Measurements from ENCODE around the gene NRIP2. TPM values are rescaled to one million over a fixed set of nuclear protein-coding genes. Genes with fewer than 3 reads are reported as not detected.
A peak's percentile ranks its signal among the peaks of the same experiment; 100 is the strongest.
"Not testable (repeated sequence)": the region's sequence is repeated elsewhere in the genome, so short reads cannot be mapped to it uniquely, and the experiment has no call there.

Gene NRIP2
- total and polyA plus RNA-seq, 3 donors from 2014 or later, result 2.6 to 10.6 (median 2.8) TPM

GRCh38 chr12:2876431-2877046 lies 41.7 kb upstream of the NRIP2 start:
- no peak for DNase-seq
- TF ChIP-seq POLR2A (IDR thresholded peaks at IDR 0.05) (no peak), CTCF (IDR thresholded peaks at IDR 0.05) (no peak)
- intact Hi-C loops (cut with DNase I; ENCODE audit: low total_unique reads), result no loop called here
- Histone ChIP-seq H3K27me3 (no peaks in the 10 kb centered on the region), H3K4me3 (peak overlapping the region; percentile 80 to 85), H3K9me3 (no peaks in the 10 kb centered on the region), H3K27ac (peak overlapping the region; percentile 87 to 89), H3K36me3 (ENCODE audit: low read depth, missing control alignments) (no peaks in the 10 kb centered on the region), H3K4me1 (peaks cover 11% of the 10 kb centered on the region)
- WGBS, 2 donors, result 5 to 13% methylated on average over 10 to 27 of the region's 38 CpGs

DNA sequence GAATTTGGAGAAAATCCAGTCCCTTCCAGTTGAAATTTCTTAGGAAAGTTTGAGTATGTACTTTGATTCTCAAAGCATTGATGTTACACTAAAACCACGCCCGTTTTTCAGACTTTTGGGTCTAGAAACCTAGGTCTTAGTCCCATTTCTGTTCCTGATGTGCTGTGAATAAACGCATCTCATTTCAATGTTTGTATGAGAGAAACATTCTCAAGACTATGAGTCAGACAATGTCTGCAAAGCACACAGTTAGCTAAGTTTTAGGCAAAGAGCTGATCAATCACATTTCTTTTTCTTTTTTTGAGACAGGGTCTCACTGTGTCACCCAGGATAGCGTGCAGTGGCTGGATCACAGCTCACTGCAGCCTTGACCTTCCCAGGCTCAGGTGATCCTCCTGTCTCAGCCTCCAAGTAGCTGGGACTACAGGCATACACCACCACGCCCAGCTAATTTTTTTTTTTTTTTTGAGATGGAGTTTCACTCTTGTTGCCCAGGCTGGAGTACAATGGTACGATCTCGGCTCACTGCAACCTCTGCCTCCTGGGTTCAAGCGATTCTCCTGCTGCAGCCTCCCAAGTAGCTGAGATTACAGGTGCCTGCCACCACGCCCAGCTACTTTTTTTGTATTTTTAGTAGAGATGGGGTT lies 34.3 kb upstream of the NRIP2 start:
- 89 to 93% methylated on average over 9 of the region's 9 CpGs for WGBS, 2 donors
- H3K4me3 ChIP-seq; intact Hi-C loops (cut with DNase I; ENCODE audit: low total_unique reads); DNase-seq; H3K27ac ChIP-seq; H3K36me3 ChIP-seq (ENCODE audit: low read depth, missing control alignments); H3K27me3 ChIP-seq; H3K4me1 ChIP-seq; H3K9me3 ChIP-seq: not testable (repeated sequence)

GRCh38 chr12:2864198-2864597 lies 29.4 kb upstream of the NRIP2 start:
- H3K27ac ChIP-seq, result no peak overlapping the region
- intact Hi-C loops (cut with DNase I; ENCODE audit: low total_unique reads), result no loop called here
- no peak overlapping the region for H3K4me3 ChIP-seq
- H3K9me3 ChIP-seq, result no peaks in the 10 kb centered on the region
- no peaks in the 10 kb centered on the region for H3K36me3 ChIP-seq (ENCODE audit: low read depth, missing control alignments)
- 97% methylated on average over 5 to 9 of the region's 9 CpGs for WGBS, 2 donors
- no peaks in the 10 kb centered on the region for H3K4me1 ChIP-seq
- H3K27me3 ChIP-seq, result no peaks in the 10 kb centered on the region
- TF ChIP-seq POLR2A (IDR thresholded peaks at IDR 0.05) (no peak), CTCF (IDR thresholded peaks at IDR 0.05) (no peak)
- no peak for DNase-seq

- H3K9me3 ChIP-seq; H3K4me3 ChIP-seq; H3K4me1 ChIP-seq; intact Hi-C loops (cut with DNase I; ENCODE audit: low total_unique reads); H3K27me3 ChIP-seq; DNase-seq; H3K36me3 ChIP-seq (ENCODE audit: low read depth, missing control alignments); H3K27ac ChIP-seq: not testable (repeated sequence)
- 89 to 96% methylated on average over 7 of the region's 7 CpGs for WGBS, 2 donors
Measured at GRCh38 chr12:2863402-2863801, 28.6 kb upstream of the NRIP2 start.

DNA sequence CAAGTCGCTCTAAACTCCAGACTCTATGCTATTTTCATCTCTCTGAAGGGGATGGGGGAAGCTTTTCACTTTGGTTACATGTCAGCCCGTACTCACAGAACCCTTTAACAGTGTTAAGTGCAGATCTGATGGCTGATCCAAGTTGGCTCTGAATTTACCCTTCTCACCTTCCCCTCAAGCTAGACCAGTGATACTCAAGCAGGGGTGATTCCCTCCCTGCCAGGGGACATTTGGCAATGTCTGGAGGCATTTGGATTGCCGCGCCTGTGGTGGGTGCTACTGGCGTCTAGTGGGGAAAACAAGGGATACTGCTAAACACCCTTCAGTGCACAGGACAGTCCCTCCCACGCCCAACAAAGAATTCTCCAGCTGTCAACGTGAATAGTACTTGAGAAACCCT lies 28.0 kb upstream of the NRIP2 start:
- H3K27me3 ChIP-seq, result no peaks in the 10 kb centered on the region
- H3K27ac ChIP-seq, result no peak overlapping the region
- no peaks in the 10 kb centered on the region for H3K9me3 ChIP-seq
- TF ChIP-seq CTCF (IDR thresholded peaks at IDR 0.05) (no peak), POLR2A (IDR thresholded peaks at IDR 0.05) (no peak)
- 88 to 89% methylated on average over 7 of the region's 7 CpGs for WGBS, 2 donors
- peaks cover 7% of the 10 kb centered on the region for H3K4me1 ChIP-seq
- H3K36me3 ChIP-seq (ENCODE audit: low read depth, missing control alignments), result no peaks in the 10 kb centered on the region
- intact Hi-C loops (cut with DNase I; ENCODE audit: low total_unique reads), result no loop called here
- DNase-seq, result no peak
- no peak overlapping the region for H3K4me3 ChIP-seq

- Histone ChIP-seq H3K27ac (no peak overlapping the region), H3K4me1 (peaks cover 7% of the 10 kb centered on the region), H3K9me3 (no peaks in the 10 kb centered on the region), H3K36me3 (ENCODE audit: low read depth, missing control alignments) (no peaks in the 10 kb centered on the region), H3K27me3 (no peaks in the 10 kb centered on the region), H3K4me3 (no peak overlapping the region)
- intact Hi-C loops (cut with DNase I; ENCODE audit: low total_unique reads), result no loop called here
- no peak for TF ChIP-seq POLR2A (IDR thresholded peaks at IDR 0.05)
- TF ChIP-seq CTCF (IDR thresholded peaks at IDR 0.05), result no peak
- no peak for DNase-seq
Measured at GRCh38 chr12:2860170-2860569, 25.3 kb upstream of the NRIP2 start.

Data from testis (tissue), 3 donors.